ENCODE data around the gene IFT122. TPM values are rescaled to one million over a fixed set of nuclear protein-coding genes. Genes with fewer than 3 reads are reported as not detected.

IFT122 gene
- total RNA-seq, 1 donor from 2014 or later = 51.1 TPM

DNA sequence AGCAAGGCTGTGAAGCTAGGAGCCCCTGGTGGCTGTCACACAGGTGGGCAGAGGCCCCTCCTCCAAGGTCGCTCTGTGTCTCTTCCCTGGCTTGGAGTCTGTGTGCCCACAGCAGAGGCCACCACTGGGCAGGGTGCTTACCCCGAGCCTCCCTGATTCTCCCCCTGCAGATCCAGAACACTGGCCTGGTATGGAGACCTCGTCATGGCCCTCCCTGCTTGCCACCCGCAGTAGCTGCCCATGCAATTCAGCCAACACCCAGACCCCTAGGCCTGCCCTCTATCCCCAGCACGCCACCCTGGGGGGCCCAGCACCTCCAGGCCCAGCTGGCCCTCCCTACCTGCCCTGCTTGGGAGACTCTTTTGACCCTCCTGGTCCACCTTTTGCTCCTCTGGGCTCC lies 82.9 kb downstream of the IFT122 start:
- Histone ChIP-seq H3K27me3 (no peaks in the 10 kb centered on the region), H3K9me3 (no peaks in the 10 kb centered on the region), H3K4me1 (no peaks in the 10 kb centered on the region), H3K27ac (no peak overlapping the region), H3K36me3 (peaks cover 13 to 21% of the 10 kb centered on the region in 2 donors), H3K4me3 (no peak overlapping the region)
- TF ChIP-seq, protein P1, sequence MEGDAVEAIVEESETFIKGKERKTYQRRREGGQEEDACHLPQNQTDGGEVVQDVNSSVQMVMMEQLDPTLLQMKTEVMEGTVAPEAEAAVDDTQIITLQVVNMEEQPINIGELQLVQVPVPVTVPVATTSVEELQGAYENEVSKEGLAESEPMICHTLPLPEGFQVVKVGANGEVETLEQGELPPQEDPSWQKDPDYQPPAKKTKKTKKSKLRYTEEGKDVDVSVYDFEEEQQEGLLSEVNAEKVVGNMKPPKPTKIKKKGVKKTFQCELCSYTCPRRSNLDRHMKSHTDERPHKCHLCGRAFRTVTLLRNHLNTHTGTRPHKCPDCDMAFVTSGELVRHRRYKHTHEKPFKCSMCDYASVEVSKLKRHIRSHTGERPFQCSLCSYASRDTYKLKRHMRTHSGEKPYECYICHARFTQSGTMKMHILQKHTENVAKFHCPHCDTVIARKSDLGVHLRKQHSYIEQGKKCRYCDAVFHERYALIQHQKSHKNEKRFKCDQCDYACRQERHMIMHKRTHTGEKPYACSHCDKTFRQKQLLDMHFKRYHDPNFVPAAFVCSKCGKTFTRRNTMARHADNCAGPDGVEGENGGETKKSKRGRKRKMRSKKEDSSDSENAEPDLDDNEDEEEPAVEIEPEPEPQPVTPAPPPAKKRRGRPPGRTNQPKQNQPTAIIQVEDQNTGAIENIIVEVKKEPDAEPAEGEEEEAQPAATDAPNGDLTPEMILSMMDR (IDR thresholded peaks at IDR 0.05) = no peak
- no peak for DNase-seq (ENCODE audit: low spot score in 2 of 2)
- intact Hi-C loops (cut with DNase I) = no loop called here

DNA sequence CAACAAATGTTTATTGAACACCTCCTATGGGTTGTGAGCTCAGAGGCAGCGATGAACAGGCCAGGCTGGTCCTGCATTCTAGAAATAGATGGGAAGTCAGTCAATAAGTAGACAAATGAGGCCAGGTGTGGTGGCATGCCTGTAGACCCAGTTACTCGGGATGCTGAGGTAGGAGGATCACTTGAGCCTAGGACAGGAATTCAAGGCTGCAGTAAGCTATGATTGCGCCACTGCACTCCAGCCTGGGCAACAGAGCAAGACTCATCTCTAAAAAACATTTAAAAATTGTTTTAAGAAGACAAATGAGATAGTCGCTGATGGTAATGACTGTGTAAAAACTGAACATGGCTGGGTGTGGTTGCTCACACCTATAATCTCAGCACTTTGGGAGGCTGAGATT lies 84.1 kb downstream of the IFT122 start:
- no peak for DNase-seq (ENCODE audit: low spot score in 2 of 2)
- no peak overlapping the region for H3K4me3 ChIP-seq
- no peaks in the 10 kb centered on the region for H3K4me1 ChIP-seq
- H3K9me3 ChIP-seq = no peaks in the 10 kb centered on the region
- intact Hi-C loops (cut with DNase I) = no loop called here
- H3K27ac ChIP-seq = no peak overlapping the region
- TF ChIP-seq, protein P1 (IDR thresholded peaks at IDR 0.05) = no peak
- H3K27me3 ChIP-seq = no peaks in the 10 kb centered on the region
- H3K36me3 ChIP-seq = peaks cover 9 to 10% of the 10 kb centered on the region in 2 donors

DNA sequence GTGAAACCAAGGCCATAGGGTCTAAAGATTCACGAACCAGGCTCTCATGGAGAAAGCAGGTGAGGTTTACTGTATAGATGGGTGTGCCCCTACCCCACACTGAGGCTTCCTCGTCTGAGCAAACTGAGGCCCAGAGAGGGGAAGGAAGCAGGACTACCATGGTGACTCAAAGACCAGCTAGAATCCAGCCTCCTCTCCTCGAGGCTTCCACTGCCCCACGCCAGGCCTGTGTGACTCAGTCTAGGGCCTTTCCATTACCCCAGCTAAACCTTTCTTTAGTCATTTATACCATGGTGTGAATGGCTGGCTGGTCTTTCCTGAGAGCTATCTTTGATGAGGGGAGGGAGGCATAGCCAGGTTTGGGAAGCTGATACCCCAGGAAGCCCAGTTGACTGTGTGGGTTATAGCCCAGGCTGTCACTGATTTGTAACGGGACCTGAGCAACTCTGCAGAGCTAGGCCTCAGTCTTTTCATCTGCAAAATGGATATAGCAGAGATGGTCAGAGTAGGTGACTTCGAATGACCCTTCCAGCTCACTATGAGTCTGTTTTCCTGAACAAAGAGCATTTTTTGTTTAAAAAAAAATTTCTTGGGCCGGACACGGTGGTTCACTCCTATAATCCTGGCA lies 85.4 kb downstream of the IFT122 start:
- H3K4me3 ChIP-seq = no peak overlapping the region
- intact Hi-C loops (cut with DNase I) = no loop called here

DNA sequence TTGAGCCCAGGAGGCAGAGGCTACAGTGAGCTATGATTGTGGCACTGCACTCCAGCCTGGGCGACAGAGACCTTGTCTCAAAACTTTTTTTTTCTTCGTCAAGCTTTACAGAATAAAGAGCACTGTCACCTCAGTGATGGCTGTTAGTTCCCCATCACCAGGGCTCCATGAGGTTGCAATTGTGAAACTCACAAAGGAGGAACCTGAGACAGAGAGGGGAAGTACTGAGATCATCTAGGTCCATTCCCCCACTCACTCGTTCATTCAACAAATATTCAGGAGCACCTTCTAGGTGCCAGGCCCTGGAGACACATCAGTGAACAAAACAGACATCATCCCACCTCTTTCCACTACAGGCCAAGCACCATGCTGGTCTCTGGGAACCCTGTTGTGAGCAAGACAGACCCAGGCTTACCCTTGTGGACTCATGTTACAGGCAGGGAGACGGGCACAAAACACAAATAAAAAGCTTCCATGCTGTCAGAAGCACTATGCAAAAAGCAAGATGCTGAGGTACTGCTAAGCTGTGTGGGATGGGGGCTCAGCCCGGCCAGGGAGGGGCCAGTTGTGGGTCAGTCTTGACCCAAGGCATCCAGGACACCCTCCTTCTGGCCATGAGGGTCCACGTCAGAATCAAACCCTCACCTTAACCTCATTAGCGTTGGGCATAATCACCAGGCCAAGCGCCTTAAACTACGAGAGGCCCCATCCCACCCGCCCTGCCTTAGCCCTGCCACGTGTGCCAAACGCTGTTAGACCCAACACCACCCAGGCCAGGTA lies 86.3 kb downstream of the IFT122 start:
- no peak overlapping the region for H3K4me3 ChIP-seq
- no peaks in the 10 kb centered on the region for H3K36me3 ChIP-seq
- intact Hi-C loops (cut with DNase I) = no loop called here
- H3K27me3 ChIP-seq = no peaks in the 10 kb centered on the region
- peaks cover 0 to 9% of the 10 kb centered on the region in 2 donors for H3K4me1 ChIP-seq
- TF ChIP-seq, protein P1 (IDR thresholded peaks at IDR 0.05) = no peak
- no peak for DNase-seq (ENCODE audit: low spot score in 2 of 2)
- no peak overlapping the region for H3K27ac ChIP-seq
- no peaks in the 10 kb centered on the region for H3K9me3 ChIP-seq

More for the DNA sequence above, 85.4 kb downstream of the IFT122 start:
- TF ChIP-seq, protein P1 (IDR thresholded peaks at IDR 0.05) = no peak
- Histone ChIP-seq H3K36me3 (no peaks in the 10 kb centered on the region), H3K27me3 (no peaks in the 10 kb centered on the region), H3K4me1 (peaks cover 0 to 9% of the 10 kb centered on the region in 2 donors), H3K9me3 (no peaks in the 10 kb centered on the region), H3K27ac (no peak overlapping the region)
- DNase-seq (ENCODE audit: low spot score in 2 of 2) = no peak

DNA sequence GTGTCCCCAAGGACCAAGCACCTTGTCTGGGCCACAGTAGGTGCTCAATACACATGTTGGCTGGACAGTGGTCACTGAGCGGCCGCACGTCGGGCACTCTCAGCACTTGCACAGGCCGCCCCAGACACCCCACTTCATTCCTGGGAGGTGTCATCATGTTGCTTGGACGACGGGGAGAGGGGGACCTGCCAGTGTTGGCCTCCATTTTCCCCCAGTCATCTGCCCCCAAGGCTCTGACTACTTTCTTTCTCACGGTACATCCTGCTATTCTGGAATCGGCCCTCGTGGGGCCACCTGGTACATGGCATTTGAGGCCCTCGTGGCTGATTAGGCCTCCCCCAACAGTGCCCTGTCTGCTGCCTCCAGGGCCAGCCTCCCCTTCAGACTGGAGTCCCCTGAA lies 87.2 kb downstream of the IFT122 start:
- TF ChIP-seq, protein P1 (IDR thresholded peaks at IDR 0.05) = no peak
- no peak for DNase-seq (ENCODE audit: low spot score in 2 of 2)
- Histone ChIP-seq H3K27me3 (no peaks in the 10 kb centered on the region), H3K27ac (no peak overlapping the region), H3K4me1 (peaks cover 0 to 9% of the 10 kb centered on the region in 2 donors), H3K9me3 (no peaks in the 10 kb centered on the region), H3K4me3 (no peak overlapping the region), H3K36me3 (no peaks in the 10 kb centered on the region)
- intact Hi-C loops (cut with DNase I) = no loop called here

All from ascending aorta (tissue), 2 donors.